Suprapubic skin (tissue), 4 donors: ENCODE data around the gene XYLT2. TPM values are rescaled to one million over a fixed set of nuclear protein-coding genes. Genes with fewer than 3 reads are reported as not detected.
"Not testable (repeated sequence)": the region's sequence is repeated elsewhere in the genome, so short reads cannot be mapped to it uniquely, and the experiment has no call there.

ENCODE experiments used
- DNase-seq, 2 donors: peaks; one replicate each; pipeline ENCODE4 v3.0.0-alpha.2; 2019; ENCODE audit warnings: low spot score in 2 of 2
- H3K27ac ChIP-seq: fragments of 200-600 bp; sonication (generic); one replicate; pipeline ENCODE4 v1.5.1; 2019
- H3K27me3 ChIP-seq: fragments of 200-600 bp; sonication (generic); one replicate; pipeline ENCODE4 v1.5.1; 2019
- H3K36me3 ChIP-seq: fragments of 200-600 bp; sonication (generic); one replicate; pipeline ENCODE4 v1.5.1; 2019
- H3K4me1 ChIP-seq: fragments of 200-600 bp; sonication (generic); one replicate; pipeline ENCODE4 v1.5.1; 2019
- H3K4me3 ChIP-seq: fragments of 200-600 bp; sonication (generic); one replicate; pipeline ENCODE4 v1.5.1; 2019; ENCODE audit warnings: mild to moderate bottlenecking
- H3K9me3 ChIP-seq: fragments of 200-600 bp; sonication (generic); one replicate; pipeline ENCODE4 v1.5.1; 2019
- EP300 ChIP-seq: sonication (generic); formaldehyde crosslinking; IDR thresholded peaks from one replicate; pipeline ENCODE4 v1.6.1; 2017; ENCODE audit warnings: antibody characterized with exemption
- POLR2A ChIP-seq, 2 donors: fragments of 450-650 bp; IDR thresholded peaks; one replicate each; pipeline ENCODE4 v1.6.1; 2017; ENCODE audit warnings: antibody characterized with exemption in 2 of 2, mild to moderate bottlenecking in 2 of 2, moderate library complexity in 2 of 2
- POLR2AphosphoS5 ChIP-seq, 3 donors: sonication (generic); formaldehyde crosslinking; IDR thresholded peaks; one replicate each; pipeline ENCODE4 v1.6.1; 2017; ENCODE audit warnings: antibody characterized with exemption in 3 of 3
- WGBS: methylation state at CpG from one replicate; pipeline ENCODE4 v1.1.5; 2018; 5-methylcytosine and 5-hydroxymethylcytosine counted together
- total RNA-seq, 4 donors: library from RNA; depleted of rRNA; stranded (reverse); fragments of >200 nt; gene quantifications; one replicate each; pipeline ENCODE4 v1.1.0, GENCODE V29; 2016
- TF ChIP-seq, protein P1 (sequence below), 2 donors: fragments of 200-600 bp in 1 of 2; fragments of 450-650 bp in 1 of 2; sonication (generic) in 1 of 2; IDR thresholded peaks; one replicate each; pipeline ENCODE4 v1.5.1; 2016 to 2019; ENCODE audit warnings: antibody characterized with exemption in 2 of 2, mild to moderate bottlenecking in 1 of 2, moderate library complexity in 1 of 2

Gene XYLT2
- total RNA-seq, 4 donors from 2014 or later: 36.9 to 61.3 (median 45.5) TPM

- no peak for DNase-seq
- no peak overlapping the region for H3K4me3 ChIP-seq
- H3K4me1 ChIP-seq: no peaks in the 10 kb centered on the region
- no peak overlapping the region for H3K27ac ChIP-seq
- H3K27me3 ChIP-seq: no peaks in the 10 kb centered on the region
- 87% methylated on average over 3 of the region's 3 CpGs for WGBS
- H3K9me3 ChIP-seq: no peaks in the 10 kb centered on the region
- TF ChIP-seq, protein P1, sequence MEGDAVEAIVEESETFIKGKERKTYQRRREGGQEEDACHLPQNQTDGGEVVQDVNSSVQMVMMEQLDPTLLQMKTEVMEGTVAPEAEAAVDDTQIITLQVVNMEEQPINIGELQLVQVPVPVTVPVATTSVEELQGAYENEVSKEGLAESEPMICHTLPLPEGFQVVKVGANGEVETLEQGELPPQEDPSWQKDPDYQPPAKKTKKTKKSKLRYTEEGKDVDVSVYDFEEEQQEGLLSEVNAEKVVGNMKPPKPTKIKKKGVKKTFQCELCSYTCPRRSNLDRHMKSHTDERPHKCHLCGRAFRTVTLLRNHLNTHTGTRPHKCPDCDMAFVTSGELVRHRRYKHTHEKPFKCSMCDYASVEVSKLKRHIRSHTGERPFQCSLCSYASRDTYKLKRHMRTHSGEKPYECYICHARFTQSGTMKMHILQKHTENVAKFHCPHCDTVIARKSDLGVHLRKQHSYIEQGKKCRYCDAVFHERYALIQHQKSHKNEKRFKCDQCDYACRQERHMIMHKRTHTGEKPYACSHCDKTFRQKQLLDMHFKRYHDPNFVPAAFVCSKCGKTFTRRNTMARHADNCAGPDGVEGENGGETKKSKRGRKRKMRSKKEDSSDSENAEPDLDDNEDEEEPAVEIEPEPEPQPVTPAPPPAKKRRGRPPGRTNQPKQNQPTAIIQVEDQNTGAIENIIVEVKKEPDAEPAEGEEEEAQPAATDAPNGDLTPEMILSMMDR (IDR thresholded peaks at IDR 0.05): no peak
- TF ChIP-seq POLR2A (IDR thresholded peaks at IDR 0.05): no peak
- TF ChIP-seq EP300: no peak
- no peak for TF ChIP-seq POLR2AphosphoS5 (IDR thresholded peaks at IDR 0.05)
- H3K36me3 ChIP-seq: no peaks in the 10 kb centered on the region
These were observed 16.2 kb upstream of the XYLT2 start for GRCh38 chr17:50329716-50330115.

- no peaks in the 10 kb centered on the region for H3K36me3 ChIP-seq
- WGBS: 90% methylated on average over 11 of the region's 11 CpGs
- H3K27ac ChIP-seq: no peak overlapping the region
- no peaks in the 10 kb centered on the region for H3K9me3 ChIP-seq
- no peak overlapping the region for H3K4me3 ChIP-seq
- no peaks in the 10 kb centered on the region for H3K4me1 ChIP-seq
- peaks cover 2% of the 10 kb centered on the region for H3K27me3 ChIP-seq
- no peak for DNase-seq
- no peak for TF ChIP-seq POLR2A (IDR thresholded peaks at IDR 0.05)
- TF ChIP-seq, protein P1 (IDR thresholded peaks at IDR 0.05): no peak
- no peak for TF ChIP-seq EP300
- TF ChIP-seq POLR2AphosphoS5 (IDR thresholded peaks at IDR 0.05): no peak
These were observed 15.7 kb upstream of the XYLT2 start for GRCh38 chr17:50330151-50330775.

GRCh38 chr17:50331085-50331791 lies 14.7 kb upstream of the XYLT2 start:
- Histone ChIP-seq H3K27ac (no peak overlapping the region), H3K4me1 (no peaks in the 10 kb centered on the region), H3K4me3 (no peak overlapping the region), H3K9me3 (no peaks in the 10 kb centered on the region), H3K27me3 (peaks cover 3% of the 10 kb centered on the region), H3K36me3 (no peaks in the 10 kb centered on the region)
- WGBS: 63% methylated on average over 2 of the region's 4 CpGs
- no peak for DNase-seq
- TF ChIP-seq POLR2A (IDR thresholded peaks at IDR 0.05): no peak
- no peak for TF ChIP-seq POLR2AphosphoS5 (IDR thresholded peaks at IDR 0.05)
- no peak for TF ChIP-seq EP300
- TF ChIP-seq, protein P1 (IDR thresholded peaks at IDR 0.05): no peak

DNA sequence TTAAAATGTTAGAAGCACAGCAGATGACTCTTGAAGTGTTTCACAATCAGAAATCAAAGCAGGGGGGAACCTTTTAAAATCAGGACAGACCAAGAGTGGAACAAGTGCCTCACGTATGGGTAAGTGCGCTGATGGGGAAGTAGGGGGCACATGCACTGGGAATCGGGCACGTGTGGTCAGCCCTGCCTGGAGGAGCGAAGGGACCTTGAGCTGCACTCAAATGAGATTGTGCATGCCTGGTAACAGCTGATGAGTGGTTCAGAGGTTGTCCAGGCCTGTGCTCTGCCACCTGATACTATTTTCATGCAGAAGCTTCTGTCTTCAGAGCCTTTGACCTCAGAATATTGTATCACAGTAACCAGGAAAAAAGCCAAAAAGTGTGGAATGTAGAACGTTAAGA lies 13.7 kb upstream of the XYLT2 start:
- H3K9me3 ChIP-seq: no peaks in the 10 kb centered on the region
- WGBS: 66% methylated on average over 6 of the region's 6 CpGs
- peaks cover 3% of the 10 kb centered on the region for H3K27me3 ChIP-seq
- TF ChIP-seq EP300: no peak
- TF ChIP-seq POLR2A (IDR thresholded peaks at IDR 0.05): no peak
- no peak for TF ChIP-seq POLR2AphosphoS5 (IDR thresholded peaks at IDR 0.05)
- TF ChIP-seq, protein P1 (IDR thresholded peaks at IDR 0.05): no peak
- no peak overlapping the region for H3K27ac ChIP-seq
- H3K4me3 ChIP-seq: no peak overlapping the region
- H3K4me1 ChIP-seq: no peaks in the 10 kb centered on the region
- H3K36me3 ChIP-seq: no peaks in the 10 kb centered on the region
- DNase-seq: no peak

- not testable (repeated sequence) for H3K4me1 ChIP-seq, H3K36me3 ChIP-seq, H3K27ac ChIP-seq, DNase-seq, H3K4me3 ChIP-seq, H3K9me3 ChIP-seq, H3K27me3 ChIP-seq
- 69% methylated on average over 14 of the region's 14 CpGs for WGBS
These were observed 12.5 kb upstream of the XYLT2 start for GRCh38 chr17:50333291-50334057.
